HG02623 (cell line): ENCODE results near the gene DOP1B.
"Not testable (repeated sequence)": the region's sequence is repeated elsewhere in the genome, so short reads cannot be mapped to it uniquely, and the experiment has no call there.

Experiments
- ATAC-seq: cut with Tn5 transposase; IDR thresholded peaks from one replicate; pipeline ENCODE4 v1.9.1; 2021; ENCODE audit warnings: moderate library complexity; ENCODE audit not compliant: unreplicated experiment

The DOP1B gene

DNA sequence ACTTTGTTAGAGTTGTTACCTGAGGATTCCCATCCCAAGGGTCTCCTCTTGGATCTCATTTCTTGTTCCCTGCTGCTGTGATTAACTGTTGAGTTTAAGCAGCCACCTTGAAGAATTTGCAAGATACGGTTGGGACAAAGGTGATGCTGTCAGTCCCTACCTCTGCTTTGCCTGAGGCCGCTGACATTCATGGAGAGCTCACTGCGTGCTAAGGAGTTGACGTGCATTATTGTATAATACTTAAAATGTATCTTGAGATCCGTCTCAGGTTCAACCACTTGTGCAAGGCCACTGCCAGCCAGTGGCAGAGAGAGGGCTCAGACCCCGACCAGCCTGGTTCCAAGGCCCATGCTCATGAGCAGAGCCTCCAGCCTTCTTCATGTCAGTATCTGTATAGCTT is 14.2 kb downstream of the DOP1B start:
- no peak for ATAC-seq

DNA sequence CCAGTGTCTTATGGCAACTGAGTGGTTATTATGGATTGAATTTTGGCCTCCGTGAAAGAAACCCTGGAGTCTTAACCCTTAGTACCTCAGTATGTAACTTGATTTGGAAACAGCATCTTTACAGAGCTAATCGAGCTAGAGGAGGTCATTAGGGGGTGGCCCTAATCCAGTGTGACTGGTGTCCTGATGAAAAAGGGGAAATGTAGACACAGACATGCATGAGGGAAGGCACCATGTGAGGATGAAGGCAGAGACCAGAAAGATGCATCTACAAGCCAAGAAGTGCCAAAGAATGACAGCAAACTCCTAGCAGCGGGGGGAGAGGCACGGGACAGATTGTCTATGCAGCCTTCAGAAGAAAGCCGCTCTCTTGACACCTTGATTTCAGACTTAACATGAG is 14.7 kb downstream of the DOP1B start:
- no peak for ATAC-seq

DNA sequence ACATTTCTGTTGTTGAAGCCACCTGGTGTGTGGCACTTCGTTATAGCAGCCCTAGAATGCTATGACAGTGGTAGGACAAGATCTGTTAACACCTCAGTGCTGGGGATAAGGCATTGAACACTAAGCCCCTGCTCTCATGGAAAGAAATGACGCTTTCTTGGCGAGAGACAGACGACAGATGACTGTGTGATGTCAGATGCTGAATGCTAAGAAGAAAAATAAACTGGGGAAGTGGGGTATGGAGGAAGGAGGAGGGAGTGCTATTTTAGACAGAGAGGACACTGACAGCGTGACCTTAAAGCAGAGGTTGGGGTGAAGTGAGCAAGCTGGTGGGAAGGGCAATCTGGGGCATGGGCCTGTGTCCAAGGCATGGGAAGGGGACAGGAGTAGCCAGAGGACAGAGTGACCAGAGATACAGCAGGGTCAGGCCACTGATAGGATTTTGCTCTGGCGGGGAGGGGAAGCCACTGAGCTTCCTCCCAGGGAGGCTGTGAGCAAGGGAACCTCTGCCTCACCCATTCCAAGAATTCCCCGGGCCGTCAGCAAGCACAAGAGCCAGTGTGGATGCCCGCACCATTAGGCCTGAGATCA is 15.2 kb downstream of the DOP1B start:
- ATAC-seq, result no peak

DNA sequence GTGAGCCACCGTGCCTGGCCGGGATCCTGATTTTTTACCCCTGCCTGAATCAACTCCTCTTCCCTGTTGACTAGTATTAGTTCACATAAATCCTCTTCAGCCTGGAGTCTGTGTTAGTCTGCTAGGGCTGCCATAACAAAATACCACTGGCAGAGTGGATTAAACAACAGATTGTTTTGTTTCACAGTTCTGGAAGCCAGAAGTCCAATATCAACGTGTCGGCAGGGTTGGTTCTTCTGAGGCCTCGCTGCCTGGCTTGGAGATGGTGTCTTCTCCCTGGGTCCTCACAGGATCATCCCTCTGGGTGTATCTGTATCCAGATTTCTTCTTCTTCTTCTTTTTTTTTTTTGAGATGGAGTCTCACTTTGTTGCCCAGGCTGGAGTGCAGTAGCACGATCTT is 18.2 kb downstream of the DOP1B start:
- ATAC-seq, result no peak

DNA sequence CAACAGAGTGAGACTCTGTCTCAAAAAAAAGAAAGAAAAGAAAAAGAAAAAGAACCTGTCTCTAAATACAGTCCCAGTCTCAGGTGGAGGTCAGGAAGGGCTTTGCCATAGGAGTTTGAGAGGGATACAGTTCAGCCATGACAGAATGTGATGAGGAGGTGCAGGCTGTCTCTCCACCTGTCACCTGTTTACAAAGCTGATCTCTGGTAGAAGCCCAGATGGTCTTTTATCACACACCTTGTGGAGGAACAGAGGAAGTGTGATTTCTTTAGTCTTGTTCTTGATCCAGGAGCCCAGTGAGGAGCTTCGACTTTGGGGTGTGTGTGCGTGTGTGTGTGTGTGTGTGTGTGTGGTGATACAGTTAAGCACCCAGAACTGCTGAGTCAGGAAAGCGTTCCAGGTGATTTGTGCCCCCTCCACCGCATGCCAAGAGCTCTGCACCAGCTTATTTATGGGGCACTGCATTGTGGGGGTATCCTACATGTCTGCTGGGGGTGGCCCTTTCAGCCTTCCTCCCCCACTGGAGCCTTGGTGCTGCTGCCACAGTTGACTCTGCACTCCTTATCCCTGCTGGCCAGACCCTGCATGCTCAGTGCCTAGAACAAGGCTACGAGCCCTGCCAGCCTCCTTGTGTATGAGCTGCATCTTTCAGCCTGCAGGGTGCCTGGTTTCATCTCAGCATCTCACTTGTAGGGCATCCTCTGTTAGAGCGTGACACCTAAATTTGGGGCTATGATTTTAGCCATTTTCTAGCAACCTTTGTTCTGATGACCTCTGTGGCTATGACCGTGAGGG is 19.3 kb downstream of the DOP1B start:
- no peak for ATAC-seq

DNA sequence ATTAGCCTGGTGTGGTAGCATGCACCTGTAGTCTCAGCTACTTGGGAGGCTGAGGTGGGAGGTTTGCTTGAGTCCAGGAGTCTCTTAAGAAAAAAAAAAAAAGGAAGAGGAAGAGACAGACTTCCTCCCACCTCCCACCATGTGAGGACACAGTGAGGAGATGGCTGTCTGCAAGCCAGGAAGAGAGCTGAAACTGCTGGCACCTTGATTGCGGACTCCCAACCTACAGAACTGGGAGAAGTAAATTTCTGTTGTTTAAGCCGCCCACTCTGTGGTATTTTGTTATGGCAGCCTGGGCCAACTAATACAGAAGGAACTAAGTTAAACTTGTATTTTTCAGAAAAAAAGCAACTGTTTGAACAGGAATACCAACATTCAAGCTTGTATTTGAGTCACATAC is 21.7 kb downstream of the DOP1B start:
- no peak for ATAC-seq

DNA sequence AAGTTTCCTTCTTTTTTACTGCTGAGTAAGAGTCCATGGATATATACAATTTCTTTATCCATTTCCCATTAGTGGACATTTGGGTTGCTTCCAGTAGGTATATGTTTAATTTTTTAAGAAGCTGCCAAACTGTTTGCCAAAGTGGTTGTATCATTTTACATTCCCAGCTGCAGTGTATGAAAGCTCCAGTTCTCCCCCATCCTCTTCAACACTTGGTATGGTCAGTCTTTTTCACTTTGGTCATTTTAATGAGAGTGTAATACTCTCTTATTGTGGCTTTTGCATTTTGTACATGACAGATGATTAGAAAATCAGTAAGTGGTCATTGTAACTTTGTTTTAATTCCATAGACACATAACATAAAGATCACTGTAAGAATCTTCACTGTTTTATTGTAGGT is 22.5 kb downstream of the DOP1B start:
- ATAC-seq, result no peak

DNA sequence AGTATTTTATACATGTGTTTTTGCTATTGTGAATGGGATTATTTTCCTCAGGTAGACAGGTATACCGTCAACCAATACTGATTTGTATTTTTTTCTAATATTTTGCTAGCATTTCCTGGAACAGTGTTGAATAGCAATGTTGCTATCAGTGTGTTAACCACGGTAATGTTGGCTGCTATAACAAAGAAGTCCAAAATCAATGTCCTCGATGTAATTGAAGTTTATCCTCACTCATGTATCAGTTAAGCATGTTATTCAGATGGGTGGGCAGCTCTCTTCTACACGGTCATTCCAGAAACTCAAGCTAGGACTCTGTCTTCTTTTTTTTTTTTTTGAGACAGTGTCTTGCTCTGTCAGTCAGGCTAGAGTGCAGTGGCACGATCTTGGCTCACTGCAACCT is 24.3 kb downstream of the DOP1B start:
- no peak for ATAC-seq

DNA sequence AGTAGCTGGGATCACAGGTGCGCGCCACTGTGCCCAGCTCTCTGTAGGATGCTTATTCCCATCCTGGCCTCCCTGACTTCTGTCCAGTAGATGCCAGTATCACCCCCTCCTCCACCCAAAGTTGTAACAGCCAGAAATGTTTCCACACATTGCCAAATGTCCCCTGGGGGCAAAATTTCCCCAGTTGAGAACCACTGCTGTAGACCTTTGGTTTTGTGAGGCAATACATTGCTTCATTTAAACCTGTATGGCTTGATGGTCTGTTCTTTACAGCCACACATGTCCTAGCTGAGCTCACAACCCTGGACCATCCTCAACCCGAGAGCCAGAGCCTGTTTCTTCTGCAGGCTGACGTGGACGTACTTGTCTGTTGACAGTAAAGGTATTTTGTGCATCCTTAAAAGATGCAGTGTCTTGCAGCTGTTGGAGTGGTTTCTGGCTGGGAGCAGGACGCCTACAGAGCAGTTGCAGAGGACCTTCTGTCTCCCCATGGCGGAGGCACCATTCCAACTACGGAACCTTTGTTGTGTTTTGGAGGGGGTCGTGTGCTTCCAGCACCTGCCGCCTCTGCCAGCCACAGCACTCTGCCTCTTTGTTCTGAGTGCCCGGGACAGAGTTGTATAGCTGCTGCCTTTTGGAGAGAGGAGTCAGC is 26.6 kb downstream of the DOP1B start:
- no peak for ATAC-seq

DNA sequence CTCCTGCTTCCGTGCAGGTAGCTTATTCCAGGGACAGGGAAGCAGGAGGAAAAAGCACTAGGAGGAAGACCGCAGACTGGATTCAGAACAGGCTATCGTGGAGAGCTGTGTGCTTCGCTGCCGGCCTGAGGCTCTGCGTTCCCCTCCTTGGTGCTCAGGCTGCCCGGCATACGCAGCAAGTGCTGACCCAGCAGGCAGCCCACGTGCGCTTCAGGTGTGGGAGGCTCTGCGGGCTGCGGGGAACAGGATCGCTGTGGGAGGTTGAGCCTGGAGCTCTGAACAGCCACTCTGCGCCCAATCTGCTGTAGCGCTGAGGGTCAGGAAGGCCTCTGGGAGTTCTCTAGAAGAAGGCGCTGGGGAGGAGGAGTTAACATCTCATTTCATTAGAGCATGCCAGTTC is 27.9 kb downstream of the DOP1B start:
- no peak for ATAC-seq

DNA sequence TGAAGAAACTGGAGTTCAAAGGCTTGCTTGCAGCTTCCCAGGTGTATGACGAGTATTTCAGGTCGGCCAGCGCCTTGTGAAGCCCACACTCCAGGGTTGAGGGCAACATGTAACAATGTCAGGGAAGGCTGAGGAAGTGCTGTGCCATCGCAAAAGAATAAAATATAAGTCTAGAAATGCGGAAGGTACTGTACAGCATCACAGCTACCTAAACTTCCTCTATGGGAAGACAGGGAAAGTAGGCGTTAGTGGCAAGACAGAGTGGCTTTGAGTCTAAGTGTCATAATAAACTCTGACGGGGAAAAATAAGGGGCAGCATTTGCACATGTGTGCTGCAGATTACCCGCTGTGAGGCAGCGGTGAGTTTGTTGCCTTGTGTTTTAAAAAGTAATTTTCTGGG is 28.9 kb downstream of the DOP1B start:
- ATAC-seq, result no peak

DNA sequence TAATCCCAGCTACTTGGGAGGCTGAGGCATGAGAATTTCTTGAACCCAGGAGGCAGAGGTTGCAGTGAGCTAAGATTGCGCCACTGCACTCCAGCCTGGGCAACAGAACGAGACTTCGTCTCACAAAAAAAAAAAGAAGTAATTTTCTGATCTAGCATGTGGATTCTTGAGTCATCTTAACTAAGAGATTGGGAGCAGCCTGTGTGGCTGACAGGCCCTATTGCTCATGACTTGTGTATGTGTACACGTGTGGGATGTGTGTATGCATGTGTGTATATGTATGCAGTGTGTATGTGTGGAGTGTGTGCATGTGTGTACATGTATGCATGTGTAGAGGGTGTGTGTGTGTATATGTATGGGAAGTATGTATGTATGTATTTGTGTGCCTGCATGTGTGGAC is 29.5 kb downstream of the DOP1B start:
- no peak for ATAC-seq

DNA sequence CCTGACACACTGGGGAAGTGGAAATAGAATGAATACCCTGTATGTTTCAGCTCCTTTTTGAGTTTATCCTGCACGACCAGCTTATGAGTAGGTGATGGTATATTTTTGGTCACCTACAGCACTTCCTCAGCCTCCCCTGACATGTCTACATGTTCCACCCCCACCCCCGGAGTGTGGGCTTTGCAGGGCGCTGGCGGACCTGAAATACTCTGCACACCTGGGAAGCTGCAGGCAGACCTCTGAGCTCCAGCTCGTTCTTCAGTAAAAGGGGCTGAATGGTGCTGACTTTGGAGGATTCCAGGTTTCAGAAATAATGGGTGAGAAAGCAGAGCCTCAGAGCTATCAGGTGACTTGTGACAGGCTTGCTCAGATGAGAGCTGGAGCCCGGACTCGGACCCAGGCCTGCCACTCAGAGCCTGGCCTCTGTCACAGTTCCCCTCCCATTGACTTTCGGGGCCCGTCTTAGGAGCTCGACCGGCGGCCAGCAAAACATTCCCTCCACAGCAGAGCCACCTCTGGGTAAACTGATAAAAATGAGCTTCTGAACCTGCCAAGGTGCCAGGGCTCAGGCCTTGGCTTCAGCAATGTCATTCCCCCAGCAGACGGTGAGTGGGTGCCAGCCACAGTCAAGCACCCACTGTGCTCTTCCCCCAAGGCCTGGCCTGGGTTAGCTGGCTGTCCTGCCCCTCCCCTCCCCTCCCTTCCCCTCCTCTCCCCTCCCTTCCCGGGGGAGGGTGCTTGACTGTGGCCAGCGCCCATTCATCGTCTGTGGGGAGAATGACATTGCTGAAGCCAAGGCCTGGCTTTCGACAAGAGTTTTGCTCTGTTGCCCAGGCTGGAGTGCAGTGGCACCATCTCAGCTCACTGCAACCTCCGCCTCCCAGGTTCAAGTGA is 30.1 kb downstream of the DOP1B start:
- ATAC-seq, result no peak

DNA sequence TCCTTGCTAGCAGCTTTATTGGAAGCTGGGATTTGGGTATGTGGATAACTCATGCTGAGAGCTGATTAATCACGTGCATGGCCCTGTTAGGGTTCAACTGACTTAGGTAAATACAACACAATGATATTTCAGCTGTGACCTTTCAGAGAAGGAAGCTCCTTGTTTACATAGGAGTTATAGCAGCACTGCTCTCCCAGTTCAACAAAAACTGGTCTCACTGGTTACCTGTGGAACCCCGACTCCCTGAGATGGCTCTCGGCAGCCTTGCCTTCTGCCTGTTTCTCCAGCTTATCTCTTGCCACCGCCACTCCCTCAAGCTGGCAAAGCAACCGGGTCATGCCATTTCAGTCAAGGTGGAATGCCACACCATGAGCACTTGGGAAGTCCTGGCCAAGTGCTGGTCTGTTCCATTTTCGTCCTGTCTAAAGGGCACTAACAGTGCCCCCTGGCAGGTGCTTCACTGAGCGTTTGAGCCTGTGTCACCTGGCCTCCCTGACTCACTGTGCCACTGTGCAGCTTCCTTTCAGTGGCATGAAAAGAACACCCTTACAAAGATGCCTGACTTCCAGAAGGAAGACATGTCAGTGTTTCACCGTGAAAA is 31.6 kb downstream of the DOP1B start:
- no peak for ATAC-seq

DNA sequence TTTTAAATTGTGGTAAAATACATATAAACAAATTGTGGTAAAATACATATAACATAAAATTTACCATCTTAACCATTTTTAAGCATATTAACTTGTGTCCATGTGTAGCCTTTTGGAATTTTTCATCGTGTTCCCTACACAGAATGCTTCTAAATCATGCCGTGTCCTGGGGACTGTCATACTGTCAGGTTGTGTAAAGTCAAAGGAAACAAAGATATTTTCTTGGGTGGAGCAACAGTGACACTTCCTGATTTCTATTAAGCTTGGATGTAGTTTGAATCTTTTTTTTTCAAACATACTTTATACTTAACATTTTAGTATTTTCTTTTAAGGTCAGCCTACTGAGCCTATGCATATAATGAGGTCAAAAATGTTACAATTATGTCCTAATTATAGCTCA is 32.3 kb downstream of the DOP1B start:
- no peak for ATAC-seq

DNA sequence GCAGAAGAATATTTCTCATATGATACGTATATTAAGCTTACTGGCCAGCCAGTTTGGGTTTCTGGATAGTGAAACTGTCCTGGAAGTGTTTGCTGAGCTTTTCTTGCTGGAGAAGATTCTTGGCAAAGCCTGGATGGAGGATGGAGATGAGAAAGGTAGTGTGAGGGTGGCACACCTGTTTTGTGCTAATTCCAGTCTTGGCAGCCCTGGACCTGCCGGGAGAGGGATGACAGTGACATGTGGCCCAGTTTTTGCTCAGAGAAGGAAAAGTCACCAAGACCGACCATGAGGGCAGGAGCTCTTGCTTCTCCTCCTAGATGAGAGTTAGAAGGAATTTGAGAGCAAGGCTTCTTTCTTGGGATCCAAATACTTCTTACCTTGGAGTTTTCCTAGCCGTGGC is 34.1 kb downstream of the DOP1B start:
- ATAC-seq, result no peak

DNA sequence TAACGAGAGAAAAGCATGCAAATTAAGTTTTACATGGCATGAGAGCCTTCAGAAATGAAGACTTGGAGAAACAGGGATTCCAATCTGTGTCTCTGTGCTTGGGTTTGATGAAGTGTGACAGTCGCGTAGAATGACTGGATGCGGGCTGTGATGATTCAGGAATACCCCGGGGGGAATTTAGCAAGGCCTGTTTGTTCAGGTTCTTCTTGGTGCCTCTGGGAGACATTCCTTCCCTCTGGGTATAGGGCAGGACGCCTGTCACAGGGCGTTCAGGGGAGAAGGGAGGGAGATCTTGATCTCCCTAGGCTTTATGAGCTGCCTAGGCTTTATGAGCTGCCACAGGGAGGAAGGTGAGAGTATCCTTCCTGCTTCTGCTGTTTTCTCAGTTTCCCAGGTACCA is 36.6 kb downstream of the DOP1B start:
- ATAC-seq, result no peak

DNA sequence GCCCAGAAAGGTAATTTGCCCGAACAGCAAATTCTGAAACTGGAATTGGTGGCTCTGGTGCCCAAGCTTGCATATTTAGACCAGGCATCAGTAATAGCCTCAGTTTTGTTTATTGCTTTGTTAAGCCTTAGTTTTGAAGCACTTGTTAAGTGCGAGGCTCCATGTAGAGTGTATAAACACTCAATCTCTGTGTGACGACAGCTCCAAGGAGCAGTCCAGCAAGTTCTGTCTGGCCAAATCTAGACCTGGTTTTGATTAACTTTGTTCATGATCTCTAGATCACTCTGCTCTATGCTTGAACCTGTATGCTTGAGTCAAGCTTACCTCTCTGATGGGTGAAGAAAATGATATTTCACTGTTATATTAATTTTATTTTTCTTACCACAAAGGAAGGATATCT is 37.4 kb downstream of the DOP1B start:
- ATAC-seq, result no peak

DNA sequence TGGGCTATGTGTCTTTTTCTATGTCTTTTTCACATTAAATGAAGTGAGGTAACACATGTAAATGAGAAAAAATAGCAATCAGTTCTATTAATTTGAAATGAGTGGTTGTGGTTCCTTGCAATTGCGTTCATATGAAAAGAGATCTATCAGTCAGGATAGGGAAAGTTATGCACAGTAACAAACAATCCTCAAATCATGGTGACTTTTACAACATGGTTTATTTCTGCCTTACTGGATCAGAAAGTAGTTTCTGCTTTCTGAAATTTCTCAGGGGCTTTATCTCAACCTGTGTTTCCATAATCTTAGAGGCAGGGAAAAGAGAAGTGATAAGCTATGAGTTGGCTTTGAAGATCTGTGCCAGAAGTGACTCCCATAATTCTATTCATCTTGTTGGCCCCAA is 39.0 kb downstream of the DOP1B start:
- ATAC-seq, result no peak

DNA sequence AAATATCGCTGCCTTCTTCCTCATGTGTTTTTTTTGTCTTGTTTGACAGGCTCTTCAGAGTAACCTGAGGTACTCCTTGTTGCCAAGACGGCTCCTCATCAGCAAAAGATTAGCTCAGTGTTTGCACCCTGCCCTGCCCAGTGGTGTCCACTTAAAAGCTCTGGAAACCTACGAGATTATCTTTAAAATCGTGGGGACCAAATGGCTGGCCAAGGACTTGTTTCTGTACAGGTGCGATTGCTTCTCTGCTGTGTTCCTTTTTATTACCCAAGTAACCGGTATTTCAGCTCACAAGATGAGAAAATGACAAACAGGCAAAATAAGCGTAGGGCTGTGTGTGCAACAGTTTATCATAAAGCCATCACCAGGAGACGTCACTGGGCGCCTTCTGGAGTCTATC is 42.4 kb downstream of the DOP1B start:
- ATAC-seq, result no peak

DNA sequence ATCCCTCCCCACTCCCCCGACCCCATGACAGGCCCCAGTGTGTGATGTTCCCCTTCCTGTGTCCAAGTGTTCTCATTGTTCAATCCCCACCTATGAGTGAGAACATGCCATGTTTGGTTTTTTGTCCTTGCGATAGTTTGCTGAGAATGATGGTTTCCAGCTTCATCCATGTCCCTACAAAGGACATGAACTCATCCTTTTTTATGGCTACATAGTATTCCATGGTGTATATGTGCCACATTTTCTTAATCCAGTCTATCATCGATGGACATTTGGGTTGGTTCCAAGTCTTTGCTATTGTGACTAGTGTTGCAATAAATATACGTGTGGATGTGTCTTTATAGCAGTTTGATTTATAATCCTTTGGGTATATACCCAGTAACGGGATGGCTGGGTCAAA is 43.0 kb downstream of the DOP1B start:
- ATAC-seq, result not testable (repeated sequence)
